ENCODE data around the gene ZNRD2. TPM values are rescaled to one million over a fixed set of nuclear protein-coding genes. Genes with fewer than 3 reads are reported as not detected.
A peak's percentile ranks its signal among the peaks of the same experiment; 100 is the strongest.

ZNRD2 gene
- total and polyA plus RNA-seq, 10 of the 15 experiments (the other 5 are each of a cell fraction or from before 2014, with no cell fraction given): 7.9 to 111 (median 55.4) TPM

GRCh38 chr11:65546217-65546958, 23.9 kb upstream of the ZNRD2 start (continued):
- TF ChIP-seq TARDBP (IDR thresholded peaks at IDR 0.05; ENCODE audit: borderline replicate concordance) (no peak), USF2 (IDR thresholded peaks at IDR 0.05; ENCODE audit: borderline replicate concordance, low read depth, low read length) (no peak), SREBF1 (IDR thresholded peaks at IDR 0.05; ENCODE audit: low read length) (no peak), MAX (IDR thresholded peaks at IDR 0.05; ENCODE audit: low read depth, low read length) (peak; percentile 27; the same call in 1 of the 2 replicates), CBX3 (IDR thresholded peaks at IDR 0.05; ENCODE audit: borderline replicate concordance, low read depth) (no peak), BCLAF1 (IDR thresholded peaks at IDR 0.05) (no peak), EZH2 (IDR thresholded peaks at IDR 0.05; ENCODE audit: borderline replicate concordance, control insufficient read depth, low read depth, low read length) (no peak), SIX5 (IDR thresholded peaks at IDR 0.05; ENCODE audit: low read depth, low read length, severe bottlenecking) (no peak), FOXM1 (IDR thresholded peaks at IDR 0.05; ENCODE audit: low read depth, low read length) (no peak), POLR2AphosphoS2 (IDR thresholded peaks at IDR 0.05; ENCODE audit: low read depth, low read length) (peak; percentile 42; the same call in 1 of the 2 replicates), MYC (IDR thresholded peaks at IDR 0.05; ENCODE audit: insufficient read depth, insufficient read length, insufficient replicate concordance, low read length, severe bottlenecking) (no peak), CBFB (IDR thresholded peaks at IDR 0.05; ENCODE audit: low read depth) (no peak), NR2F1 (conservative IDR thresholded peaks at IDR 0.05) (peak; percentile 90), ZNF687 (IDR thresholded peaks at IDR 0.05) (peak; percentile 64), ZBTB40 (IDR thresholded peaks at IDR 0.05; ENCODE audit: borderline replicate concordance) (no peak), IKZF2 (IDR thresholded peaks at IDR 0.05) (peak; percentile 32 to 54; a peak in 2 of 4 replicates), GABPA (IDR thresholded peaks at IDR 0.05; ENCODE audit: low read depth) (no peak)
